Adrenal gland (tissue), 12 donors: Measurements from ENCODE around the gene PDS5A. TPM values are rescaled to one million over a fixed set of nuclear protein-coding genes. Genes with fewer than 3 reads are reported as not detected.
A peak's percentile ranks its signal among the peaks of the same experiment; 100 is the strongest.

ENCODE experiments used
- DNase-seq, 7 donors: peaks; one replicate each; pipeline ENCODE4 v3.0.0-alpha.2; 2019 to 2020
- H3K27ac ChIP-seq, 5 donors: fragments of 200-600 bp; sonication (generic) in 4 of 5; 1 replicate in 3 of 5; 2 replicates in 2 of 5; pipeline versions ENCODE4 v1.5.1 to v1.8.0; 2016 to 2020; ENCODE audit warnings: mild to moderate bottlenecking in 1 of 5
- H3K27me3 ChIP-seq: fragments of 200-600 bp; 2 replicates; pipeline ENCODE4 v1.8.0; 2021
- H3K36me3 ChIP-seq, 2 donors: fragments of 200-600 bp; replicated peaks in 1 of 2; 1 replicate in 1 of 2; 2 replicates in 1 of 2; pipeline versions ENCODE4 v1.5.1 to v1.8.0; 2018 to 2022
- H3K4me1 ChIP-seq, 2 donors: fragments of 200-600 bp; replicated peaks in 1 of 2; 1 replicate in 1 of 2; 2 replicates in 1 of 2; pipeline versions ENCODE4 v1.5.1 to v1.8.0; 2018 to 2021
- H3K4me3 ChIP-seq, 4 donors: fragments of 200-600 bp; sonication (generic) in 3 of 4; one replicate each; pipeline ENCODE4 v1.5.1; 2016 to 2018
- H3K9me3 ChIP-seq, 3 donors: fragments of 200-600 bp; sonication (generic) in 1 of 3; replicated peaks in 1 of 3; 1 replicate in 2 of 3; 2 replicates in 1 of 3; pipeline versions ENCODE4 v1.5.1 to v1.8.0; 2016 to 2021
- CTCF ChIP-seq, 6 experiments: fragments of 450-650 bp in 4 of 6; fragments of 200-600 bp in 2 of 6; sonication (generic) in 1 of 6; IDR thresholded peaks; 1 replicate in 5 of 6; 2 replicates in 1 of 6; pipeline versions ENCODE4 v1.5.1 to v1.8.0; 2016 to 2021; ENCODE audit warnings: antibody characterized with exemption in 6 of 6, mild to moderate bottlenecking in 2 of 6, moderate library complexity in 1 of 6
- POLR2A ChIP-seq, 2 donors: fragments of 450-650 bp; IDR thresholded peaks; one replicate each; pipeline ENCODE4 v1.6.1; 2017; ENCODE audit warnings: antibody characterized with exemption in 2 of 2, mild to moderate bottlenecking in 2 of 2, moderate library complexity in 1 of 2
- WGBS, 4 donors: extraction: QIAGEN DNeasy Blood & Tissue Kit in 2 of 4; methylation state at CpG; one replicate each; pipeline versions ENCODE4 v1.1.5 to v1.1.7; 2013 to 2017; 5-methylcytosine and 5-hydroxymethylcytosine counted together
- intact Hi-C, 2 donors: fragments of 100-400 bp; cut with DNase I; formaldehyde crosslinking; loops; one replicate each; pipeline versions ENCODE4 v1.14.1 to v1.15.0; 2022 to 2023
- polyA plus RNA-seq, 3 donors: library from polyadenylated mRNA; stranded (reverse); fragments of 200-250 nt in 2 of 3; fragments of 350-450 nt in 1 of 3; fragmentation: Illumina TruSeq in 1 of 3; extraction: RNeasy Lipid Tissue Mini Kit (QIAGEN cat#74804) in 1 of 3; gene quantifications; one replicate each; pipeline ENCODE4 v1.2.3, GENCODE V29; 2013 to 2014
- total RNA-seq, 9 donors: library from RNA; depleted of rRNA in 4 of 9; stranded (reverse); fragments of >200 nt in 4 of 9; fragments of 120-200 nt in 1 of 9; fragmentation: NEBNext Ultra II Directional in 1 of 9; extraction: Animal tissue kit (Norgen Biotek cat#: 25700) in 1 of 9; gene quantifications; one replicate each; pipeline versions ENCODE4 v1.1.0 to v1.2.4, GENCODE V29; 2013 to 2023
- donor health status: healthy with polysubstance abuse.
- donor health status: Bipolar disorder and iron deficiency.
- donor health status: DM: yes; HTN: yes; CAD: no.
- donor health status: DM: no; HTN: no; CAD: no.
- donor health status: DM: no; HTN: no; CAD: no.
- donor health status: DM: yes; HTN: yes; CAD: no.

PDS5A gene
- total and polyA plus RNA-seq, 12 donors: 16.2 to 63.2 (median 45.5) TPM

- H3K9me3 ChIP-seq: no peaks in the 10 kb centered on the region
- WGBS, 4 donors: 73 to 94% (median 85%) methylated on average over 5 of the region's 5 CpGs
- peaks cover 0 to 15% of the 10 kb centered on the region in 2 donors for H3K36me3 ChIP-seq
- H3K27me3 ChIP-seq: no peaks in the 10 kb centered on the region
- no peak for TF ChIP-seq CTCF (IDR thresholded peaks at IDR 0.05)
- TF ChIP-seq POLR2A (IDR thresholded peaks at IDR 0.05): no peak
- intact Hi-C loops: loop anchor here (5.0 to 10.0 kb wide), 3 partner anchors 64 to 512 kb away; partner anchors contain the start of gene UBE2K (in 2 of the 2)
- peaks cover 7 to 15% of the 10 kb centered on the region in 2 donors for H3K4me1 ChIP-seq
- no peak for DNase-seq
- H3K4me3 ChIP-seq: no peak overlapping the region
- H3K27ac ChIP-seq: no peak overlapping the region
Observed at GRCh38 chr4:39978904-39979303, 1.2 kb upstream of the PDS5A start.

GRCh38 chr4:39978378-39978775, 666 bp upstream of the PDS5A start:
- WGBS, 4 donors: 17 to 23% (median 20%) methylated on average over 5 of the region's 5 CpGs

GRCh38 chr4:39976945-39977488, 694 bp downstream of the PDS5A start:
- Histone ChIP-seq H3K9me3 (no peaks in the 10 kb centered on the region), H3K36me3 (peaks cover 0 to 21% of the 10 kb centered on the region in 2 donors), H3K4me3 (peak overlapping the region; percentile 71 to 96 (median 92)), H3K4me1 (peaks cover 7 to 15% of the 10 kb centered on the region in 2 donors), H3K27ac (peak overlapping the region; percentile 82 to 99 (median 93)), H3K27me3 (no peaks in the 10 kb centered on the region)
- TF ChIP-seq CTCF (IDR thresholded peaks at IDR 0.05) (no peak), POLR2A (IDR thresholded peaks at IDR 0.05) (no peak)
- intact Hi-C loops: loop anchor here (5.0 to 10.0 kb wide), 3 partner anchors 62 to 510 kb away; partner anchors contain the start of gene UBE2K (in 2 of the 2)
- DNase-seq: peak in 6 of 7 donors; percentile 29 to 56 (median 40)
- WGBS, 4 donors: 0 to 1% (median 0%) methylated on average over 8 to 51 of the region's 54 CpGs

More at GRCh38 chr4:39978378-39978775, 666 bp upstream of the PDS5A start:
- no peaks in the 10 kb centered on the region for H3K9me3 ChIP-seq
- H3K4me3 ChIP-seq: peak overlapping the region in 2 of 4 donors; percentile 45 to 96
- intact Hi-C loops: loop anchor here (5.0 to 10.0 kb wide), 3 partner anchors 64 to 511 kb away; partner anchors contain the start of gene UBE2K (in 2 of the 2)
- peak overlapping the region; percentile 48 to 99 (median 75) for H3K27ac ChIP-seq
- TF ChIP-seq CTCF (IDR thresholded peaks at IDR 0.05) (no peak), POLR2A (IDR thresholded peaks at IDR 0.05) (no peak)
- H3K27me3 ChIP-seq: no peaks in the 10 kb centered on the region
- H3K36me3 ChIP-seq: peaks cover 0 to 18% of the 10 kb centered on the region in 2 donors
- peaks cover 7 to 15% of the 10 kb centered on the region in 2 donors for H3K4me1 ChIP-seq
- DNase-seq: no peak

- Histone ChIP-seq H3K9me3 (no peaks in the 10 kb centered on the region), H3K27ac (peak overlapping the region; percentile 82 to 99 (median 93)), H3K36me3 (peaks cover 0 to 21% of the 10 kb centered on the region in 2 donors), H3K4me1 (peaks cover 7 to 15% of the 10 kb centered on the region in 2 donors), H3K4me3 (peak overlapping the region; percentile 71 to 96 (median 92)), H3K27me3 (no peaks in the 10 kb centered on the region)
- peak; percentile 79 to 92 (median 84) for DNase-seq
- TF ChIP-seq CTCF (IDR thresholded peaks at IDR 0.05): peak; percentile 69 to 90 (median 86)
- no peak for TF ChIP-seq POLR2A (IDR thresholded peaks at IDR 0.05)
- WGBS, 4 donors: 1 to 2% (median 1%) methylated on average over 16 to 41 of the region's 41 CpGs
- intact Hi-C loops: loop anchor here (5.0 to 10.0 kb wide), 3 partner anchors 62 to 509 kb away; partner anchors contain the start of gene UBE2K (in 2 of the 2)
Observed at GRCh38 chr4:39976141-39976944, 1.4 kb downstream of the PDS5A start.
